KBM-7 (cell line): Measurements from ENCODE around the gene GRM5.

ENCODE experiments used
- DNase-seq: peaks from one replicate; pipeline ENCODE4 v3.0.0-alpha.2; 2015
- in situ Hi-C: fragments of 300-500 bp; cut with MboI; formaldehyde crosslinking; loops from 2 replicates; pipeline ENCODE4 v1.14.3; 2020; ENCODE audit warnings: low sequenced_read_pairs, low pct_unique_long_range_greater_than_20kb, mixed read lengths

The GRM5 gene

GRCh38 chr11:88655196-88655595 lies 410.6 kb downstream of the GRM5 start:
- in situ Hi-C loops = no loop called here
- DNase-seq = no peak

DNA sequence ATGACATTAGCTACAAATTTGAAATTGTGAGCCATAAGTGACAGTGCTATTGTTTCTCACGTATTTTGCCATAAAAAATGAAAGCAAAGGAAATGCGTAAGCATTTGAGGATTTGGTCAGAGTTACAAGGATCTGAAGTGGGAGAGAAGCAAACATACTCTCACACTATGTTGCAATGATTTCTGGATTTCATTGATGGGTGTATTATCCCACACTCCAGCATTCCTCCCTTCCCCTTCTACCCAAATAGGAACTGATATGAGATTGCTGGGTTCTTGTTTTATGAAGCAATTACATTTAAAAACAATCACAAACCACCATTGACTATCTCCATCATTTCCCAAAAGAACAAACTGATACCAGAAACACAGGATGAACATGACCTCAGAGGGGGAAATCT lies 414.2 kb downstream of the GRM5 start:
- DNase-seq = no peak
- in situ Hi-C loops = no loop called here

GRCh38 chr11:88644724-88645123 lies 421.1 kb downstream of the GRM5 start:
- no peak for DNase-seq
- in situ Hi-C loops = no loop called here

DNA sequence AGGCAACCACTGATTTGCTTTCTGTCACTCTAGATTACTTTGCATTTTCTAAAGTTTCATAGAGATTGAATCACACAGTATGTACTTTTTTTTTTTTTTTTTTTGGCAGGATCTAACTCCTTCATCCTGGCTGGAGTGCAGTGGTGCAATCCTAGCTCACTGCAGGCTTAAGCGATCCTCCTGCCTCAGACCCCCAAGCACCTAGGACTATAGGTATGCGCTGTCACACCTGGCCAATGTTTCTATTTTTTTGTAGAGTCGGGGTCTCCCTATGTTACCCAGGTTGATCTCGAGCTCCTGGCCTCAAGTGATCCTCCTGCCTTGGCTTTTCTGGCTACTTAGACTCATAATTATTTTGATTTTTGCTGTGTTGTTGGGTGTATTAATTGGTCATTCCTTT lies 433.6 kb downstream of the GRM5 start:
- no peak for DNase-seq
- in situ Hi-C loops = no loop called here

- in situ Hi-C loops = no loop called here
- DNase-seq = no peak
Measured at GRCh38 chr11:88631497-88631896, 434.3 kb downstream of the GRM5 start.

DNA sequence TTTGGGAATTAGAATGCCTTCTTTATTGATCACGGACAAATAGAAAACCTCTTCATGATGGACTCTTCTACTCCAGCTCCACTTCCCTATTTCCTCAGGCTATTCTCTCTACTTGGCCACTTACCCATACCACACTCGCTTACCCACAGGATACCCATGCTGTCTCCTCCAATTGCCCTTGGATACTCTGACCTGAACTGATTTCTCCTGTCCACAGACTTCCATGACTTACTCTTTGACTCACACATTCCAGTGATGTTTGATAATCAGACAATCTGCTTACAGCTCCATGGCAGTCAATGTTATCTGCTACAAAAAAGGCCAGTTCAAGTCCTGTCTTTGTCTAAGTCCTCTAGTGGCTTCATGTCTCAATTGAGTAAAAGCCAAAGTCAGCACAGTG lies 436.3 kb downstream of the GRM5 start:
- DNase-seq = no peak

DNA sequence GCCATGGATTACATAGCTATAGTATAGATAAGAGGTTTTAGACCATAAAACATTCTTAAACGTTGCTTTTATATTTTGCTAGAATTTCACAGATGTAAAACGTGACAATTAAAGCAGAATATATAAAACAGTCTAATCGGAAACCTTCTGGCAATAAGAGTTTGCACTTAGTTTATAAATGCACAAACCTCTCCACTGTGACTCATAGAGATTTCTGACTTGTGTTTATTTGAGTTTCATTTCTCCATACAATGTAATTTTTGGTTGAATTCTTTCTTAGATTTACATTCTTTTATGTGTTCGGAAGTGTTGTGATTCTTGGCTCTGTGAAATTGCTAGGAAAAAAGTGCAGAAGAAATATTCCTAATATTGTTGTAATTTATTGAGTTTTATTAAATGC lies 439.6 kb downstream of the GRM5 start:
- in situ Hi-C loops = no loop called here
- no peak for DNase-seq

More for the DNA sequence above, 436.3 kb downstream of the GRM5 start:
- in situ Hi-C loops = no loop called here

DNA sequence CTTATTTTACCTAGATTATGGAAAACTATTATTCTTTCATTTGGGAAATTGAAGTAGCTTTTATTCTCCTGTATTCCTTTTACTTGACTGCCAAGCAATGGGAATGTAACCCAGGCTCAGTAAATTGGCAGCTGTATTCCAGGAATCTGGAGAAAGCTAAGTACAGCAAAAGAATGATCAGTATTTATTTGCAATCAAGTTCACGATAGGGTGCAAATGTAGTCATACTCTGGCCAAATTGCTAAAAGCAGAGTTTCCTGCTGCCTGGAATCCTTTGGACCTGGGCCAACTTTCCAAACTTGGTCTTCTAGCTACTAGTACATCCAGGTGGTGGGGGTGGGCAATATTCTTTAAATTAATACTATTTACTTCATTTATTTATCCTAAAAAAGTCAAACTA lies 442.3 kb downstream of the GRM5 start:
- no peak for DNase-seq
- in situ Hi-C loops = no loop called here

GRCh38 chr11:88620568-88621130 lies 445.1 kb downstream of the GRM5 start:
- in situ Hi-C loops = no loop called here
- DNase-seq = no peak

DNA sequence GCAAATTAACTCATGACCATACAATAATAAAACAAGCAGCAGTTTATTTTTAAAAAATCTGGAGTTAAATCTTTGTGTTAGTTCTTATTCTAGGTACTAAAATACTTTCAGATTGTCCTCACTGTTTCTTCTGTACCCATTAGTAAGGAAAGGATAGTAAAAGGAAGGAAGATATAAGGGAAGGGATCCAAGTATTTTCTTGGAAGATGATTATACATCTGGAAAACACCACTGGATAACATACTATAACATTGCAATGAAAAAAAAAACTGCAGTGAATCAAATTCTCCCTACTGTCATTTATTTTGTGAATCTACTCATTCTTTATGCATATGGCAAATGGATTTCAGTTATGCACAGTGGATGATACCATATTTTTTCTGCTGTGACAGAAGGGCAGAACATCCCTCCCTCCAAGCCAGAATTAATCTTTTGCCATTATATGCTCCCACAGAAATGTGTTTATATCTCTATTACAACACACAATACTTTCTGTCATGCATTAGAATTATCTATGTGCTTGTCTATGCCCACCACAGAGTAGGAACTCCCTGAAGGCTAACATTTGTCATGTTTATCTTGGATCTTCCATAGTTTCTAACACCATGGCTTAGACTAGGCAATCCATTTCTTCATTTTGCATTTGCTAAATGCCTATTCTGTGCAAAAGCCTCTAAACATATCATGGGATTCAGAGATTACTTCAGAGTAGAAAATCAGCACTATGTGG lies 446.0 kb downstream of the GRM5 start:
- no peak for DNase-seq
- in situ Hi-C loops = no loop called here

- in situ Hi-C loops = no loop called here
- no peak for DNase-seq
Measured at GRCh38 chr11:88619071-88619425, 446.7 kb downstream of the GRM5 start.

DNA sequence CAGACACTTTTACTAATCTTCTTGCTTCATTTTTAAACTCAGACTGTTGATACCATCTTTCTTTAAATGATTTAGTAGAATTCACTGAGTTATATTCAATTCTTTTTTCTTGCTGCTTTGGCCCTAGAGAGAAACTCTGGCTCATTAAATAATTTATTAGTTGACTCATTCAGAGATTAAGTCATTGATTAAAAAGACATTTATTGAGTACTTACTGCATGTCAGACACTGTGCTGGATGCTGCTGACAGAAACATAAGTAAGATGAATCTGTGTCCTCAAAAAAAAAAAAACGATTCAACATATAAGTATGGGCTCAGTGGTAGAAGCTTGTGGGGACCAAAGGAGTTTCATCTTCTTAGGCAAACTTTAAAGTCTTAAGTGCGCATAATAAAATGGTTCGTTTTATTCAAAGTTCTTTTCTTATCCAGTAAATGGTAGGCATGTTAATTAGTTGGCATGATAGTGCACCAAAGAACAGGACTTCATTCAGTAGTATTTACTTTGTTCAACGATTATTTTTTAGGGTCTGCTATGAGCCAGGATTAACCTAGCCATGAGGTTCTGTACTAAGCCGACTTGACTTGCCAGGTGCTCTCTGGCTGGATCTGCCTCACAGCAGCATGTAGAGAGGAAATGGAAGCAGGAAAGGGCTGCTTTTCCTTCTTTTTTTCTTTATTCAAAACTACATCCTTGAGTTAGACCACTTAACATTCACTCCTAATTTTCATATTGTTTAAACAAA lies 447.3 kb downstream of the GRM5 start:
- DNase-seq = no peak
- in situ Hi-C loops = no loop called here

DNA sequence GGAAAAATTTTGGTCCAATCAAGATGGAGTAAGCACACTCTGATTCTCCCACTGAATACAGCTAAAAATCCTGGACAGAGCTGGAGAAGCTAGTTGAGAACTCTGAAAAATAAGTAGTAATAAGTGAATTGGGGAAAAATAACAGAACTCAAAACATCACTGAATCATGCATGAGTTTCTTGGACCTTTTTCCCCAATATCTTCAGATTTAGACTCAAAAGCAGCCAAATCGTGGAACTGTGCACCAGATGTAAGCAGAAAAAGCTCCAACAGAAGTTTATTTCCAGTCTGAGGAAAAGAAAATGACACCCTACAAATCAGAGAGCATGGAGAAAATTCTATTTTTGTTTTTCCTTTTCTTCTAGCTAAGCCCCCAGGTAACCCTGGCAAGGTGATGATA lies 448.6 kb downstream of the GRM5 start:
- DNase-seq = no peak
- in situ Hi-C loops = no loop called here

DNA sequence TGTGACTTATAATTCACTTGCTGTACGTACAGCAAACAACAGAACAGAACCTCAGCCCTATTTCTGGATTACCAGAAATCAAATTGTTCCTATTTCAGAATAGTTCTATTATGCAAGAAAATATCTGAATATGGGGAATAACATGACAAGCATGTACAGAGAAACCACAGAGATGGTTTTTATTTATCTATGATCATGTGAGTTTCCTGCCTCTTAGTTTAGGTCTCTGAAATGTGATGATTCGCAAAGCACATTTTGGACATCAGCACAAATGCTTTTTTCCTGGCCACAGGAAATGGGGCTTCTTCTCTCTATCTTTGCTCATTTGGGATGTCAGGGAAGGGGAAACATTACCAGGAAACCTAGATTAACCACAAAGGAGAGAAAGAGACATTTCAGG lies 461.5 kb downstream of the GRM5 start:
- in situ Hi-C loops = no loop called here
- DNase-seq = no peak

DNA sequence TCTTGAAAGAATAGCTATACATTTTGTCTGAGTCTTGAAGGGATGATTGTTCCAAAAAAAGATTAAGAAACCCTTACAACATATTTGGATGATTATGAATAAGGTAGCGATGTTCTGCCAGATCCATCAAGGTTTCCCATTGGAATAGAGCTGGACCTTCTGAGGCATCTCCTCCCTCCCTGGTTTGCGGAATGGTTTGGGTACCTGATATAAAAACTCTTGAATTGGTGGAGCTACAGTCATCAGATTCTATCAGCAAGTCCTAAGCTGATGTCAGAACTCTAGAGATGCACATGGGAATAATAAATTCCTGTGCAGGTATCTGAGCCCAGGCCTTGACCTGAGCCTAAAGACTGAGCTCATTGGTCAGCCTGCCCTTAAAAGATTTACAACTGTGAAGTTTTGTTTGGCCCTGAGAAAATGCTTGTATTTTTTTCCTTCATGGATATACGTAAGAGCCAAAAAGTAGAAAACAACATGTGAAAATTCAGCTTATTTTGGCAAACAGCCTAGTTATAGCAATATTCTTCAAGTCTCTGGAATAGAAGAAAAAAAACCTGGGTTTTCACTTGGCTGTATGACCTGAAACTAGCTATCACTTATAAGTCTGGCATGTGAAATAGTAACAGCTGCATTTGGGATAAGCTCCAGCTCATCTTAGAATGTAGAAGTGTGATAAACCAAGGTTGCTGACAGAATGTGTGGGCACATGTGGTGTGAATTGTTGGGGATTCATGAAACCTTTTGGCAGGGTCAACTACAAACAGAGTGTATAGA lies 462.5 kb downstream of the GRM5 start:
- no peak for DNase-seq
- in situ Hi-C loops = no loop called here

- no peak for DNase-seq
Measured at GRCh38 chr11:88597387-88597786, 468.4 kb downstream of the GRM5 start.

GRCh38 chr11:88596786-88597185 lies 469.0 kb downstream of the GRM5 start:
- no peak for DNase-seq

More at GRCh38 chr11:88597387-88597786, 468.4 kb downstream of the GRM5 start:
- in situ Hi-C loops = no loop called here

GRCh38 chr11:88594274-88594950 lies 471.4 kb downstream of the GRM5 start:
- in situ Hi-C loops = no loop called here
- DNase-seq = no peak

More at GRCh38 chr11:88596786-88597185, 469.0 kb downstream of the GRM5 start:
- in situ Hi-C loops = no loop called here

- in situ Hi-C loops = no loop called here
- DNase-seq = no peak
Measured at GRCh38 chr11:88590361-88590760, 475.4 kb downstream of the GRM5 start.
